ENCODE data around the gene GNG7. TPM values are rescaled to one million over a fixed set of nuclear protein-coding genes. Genes with fewer than 3 reads are reported as not detected.
"Not testable (repeated sequence)": the region's sequence is repeated elsewhere in the genome, so short reads cannot be mapped to it uniquely, and the experiment has no call there.

The GNG7 gene
- polyA plus RNA-seq, 6 donors from 2014 or later, result 49.1 to 72.0 (median 60.9) TPM

DNA sequence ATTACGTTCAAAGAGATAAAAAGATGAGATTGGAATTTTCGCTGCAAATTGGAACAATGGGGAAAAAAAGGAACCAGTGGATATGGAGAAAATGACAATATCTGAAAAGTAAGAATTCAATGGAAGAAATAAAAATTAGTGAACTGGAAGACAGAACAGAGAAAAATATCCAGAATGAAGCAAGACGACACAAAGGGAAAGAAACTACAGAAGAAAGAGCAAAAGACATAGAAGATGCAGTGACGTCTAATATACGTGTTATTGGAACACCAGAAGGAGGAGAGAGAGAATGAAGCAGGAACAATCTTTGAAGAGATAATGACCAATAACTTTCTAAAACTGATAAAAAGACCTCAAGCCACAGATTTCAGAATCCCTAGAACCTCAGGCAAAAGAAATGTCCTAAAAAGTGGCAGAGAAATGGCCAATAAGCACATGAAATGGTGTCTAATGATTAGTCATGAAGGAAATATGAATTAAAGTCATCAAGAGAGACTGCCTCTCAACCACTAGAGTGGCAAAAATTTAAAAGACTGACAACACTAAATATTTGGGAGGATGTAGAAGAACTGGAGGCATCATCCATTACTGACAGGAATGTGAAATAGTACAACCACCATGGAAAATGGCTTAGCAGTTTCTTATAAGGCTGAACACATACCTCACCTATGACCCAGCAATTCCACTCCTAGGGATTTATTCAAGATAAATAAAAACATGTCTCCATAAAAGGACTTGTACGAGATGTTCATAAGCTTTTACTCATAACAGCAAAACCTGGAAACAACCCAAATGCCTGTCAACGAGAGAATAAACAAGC is 170.0 kb downstream of the GNG7 start:
- H3K27ac Mint-ChIP-seq, result peak overlapping the region in 3 of 6 donors; percentile 52 to 79 (median 59)
- H3K27me3 Mint-ChIP-seq, result no peaks in the 10 kb centered on the region
- peaks cover 14 to 28% (median 26%) of the 10 kb centered on the region in 3 donors for H3K4me1 Mint-ChIP-seq
- DNase-seq (no peak), ATAC-seq (ENCODE audit: low read depth in 2 of 2) (no peak)
- peak overlapping the region in 1 of 8 donors; percentile 17 for H3K4me3 Mint-ChIP-seq
- H3K9me3 Mint-ChIP-seq, result peaks cover 0 to 7% (median 4%) of the 10 kb centered on the region in 7 donors
- H3K36me3 Mint-ChIP-seq, result peaks cover 8 to 22% of the 10 kb centered on the region in 2 donors

GRCh38 chr19:2529942-2530341 is 172.6 kb downstream of the GNG7 start:
- peaks cover 14 to 27% (median 17%) of the 10 kb centered on the region in 3 donors for H3K4me1 Mint-ChIP-seq
- peak overlapping the region in 1 of 6 donors; percentile 65 for H3K27ac Mint-ChIP-seq
- H3K27me3 Mint-ChIP-seq; DNase-seq; H3K4me3 Mint-ChIP-seq; ATAC-seq (ENCODE audit: low read depth in 2 of 2); H3K9me3 Mint-ChIP-seq: not testable (repeated sequence)
- peaks cover 8 to 16% of the 10 kb centered on the region in 2 donors for H3K36me3 Mint-ChIP-seq

GRCh38 chr19:2529473-2529918 is 173.0 kb downstream of the GNG7 start:
- no peak for ATAC-seq (ENCODE audit: low read depth in 2 of 2)
- Mint-ChIP-seq H3K27ac (peak overlapping the region in 2 of 6 donors; percentile 65 to 76), H3K9me3 (peaks cover 0 to 7% (median 3%) of the 10 kb centered on the region in 7 donors)

GRCh38 chr19:2528675-2529101 is 173.8 kb downstream of the GNG7 start:
- Mint-ChIP-seq H3K36me3 (peaks cover 7 to 8% of the 10 kb centered on the region in 2 donors), H3K4me1 (peaks cover 8 to 14% (median 13%) of the 10 kb centered on the region in 3 donors), H3K27me3 (no peaks in the 10 kb centered on the region), H3K4me3 (no peak overlapping the region), H3K9me3 (peaks cover 0 to 7% (median 2%) of the 10 kb centered on the region in 7 donors), H3K27ac (no peak overlapping the region)
- DNase-seq, result no peak
- no peak for ATAC-seq (ENCODE audit: low read depth in 2 of 2)

More at GRCh38 chr19:2529473-2529918, 173.0 kb downstream of the GNG7 start:
- H3K4me1 Mint-ChIP-seq, result peaks cover 12 to 23% (median 14%) of the 10 kb centered on the region in 3 donors
- no peak overlapping the region for H3K4me3 Mint-ChIP-seq
- no peak for DNase-seq
- H3K36me3 Mint-ChIP-seq, result peaks cover 8 to 12% of the 10 kb centered on the region in 2 donors
- H3K27me3 Mint-ChIP-seq, result no peaks in the 10 kb centered on the region

- H3K4me1 Mint-ChIP-seq, result peaks cover 9 to 11% (median 9%) of the 10 kb centered on the region in 3 donors
- no peak overlapping the region for H3K27ac Mint-ChIP-seq
- ATAC-seq (ENCODE audit: low read depth in 2 of 2) (no peak), DNase-seq (no peak)
- H3K9me3 Mint-ChIP-seq, result peaks cover 0 to 7% (median 2%) of the 10 kb centered on the region in 7 donors
- peaks cover 7 to 8% of the 10 kb centered on the region in 2 donors for H3K36me3 Mint-ChIP-seq
- no peak overlapping the region for H3K4me3 Mint-ChIP-seq
- no peaks in the 10 kb centered on the region for H3K27me3 Mint-ChIP-seq
Observed at GRCh38 chr19:2527686-2528085, 174.8 kb downstream of the GNG7 start.

DNA sequence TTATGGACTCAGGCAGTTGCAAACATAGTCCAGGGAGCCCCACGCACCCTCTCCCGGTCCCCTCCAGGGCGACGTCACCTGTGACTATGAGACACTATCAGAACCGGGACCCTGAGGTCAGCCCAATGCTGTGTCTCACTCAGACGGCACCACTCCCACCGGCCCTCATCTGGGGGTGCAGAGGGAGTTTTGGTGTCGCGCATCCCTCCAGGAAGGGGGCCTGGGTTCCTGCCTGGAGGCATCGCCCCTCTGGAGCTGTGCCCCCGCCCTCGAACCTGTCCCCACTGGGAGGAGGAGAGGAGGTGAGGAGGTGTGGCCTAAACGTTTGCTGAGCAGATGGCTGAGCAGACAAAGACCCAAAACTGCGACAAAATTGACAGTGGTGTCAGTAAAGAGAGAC is 175.3 kb downstream of the GNG7 start:
- Mint-ChIP-seq H3K4me3 (no peak overlapping the region), H3K36me3 (peaks cover 2 to 3% of the 10 kb centered on the region in 2 donors), H3K27ac (no peak overlapping the region), H3K4me1 (peaks cover 4 to 12% (median 6%) of the 10 kb centered on the region in 3 donors), H3K27me3 (no peaks in the 10 kb centered on the region), H3K9me3 (peaks cover 0 to 2% (median 1%) of the 10 kb centered on the region in 7 donors)
- DNase-seq (no peak), ATAC-seq (ENCODE audit: low read depth in 2 of 2) (no peak)

DNA sequence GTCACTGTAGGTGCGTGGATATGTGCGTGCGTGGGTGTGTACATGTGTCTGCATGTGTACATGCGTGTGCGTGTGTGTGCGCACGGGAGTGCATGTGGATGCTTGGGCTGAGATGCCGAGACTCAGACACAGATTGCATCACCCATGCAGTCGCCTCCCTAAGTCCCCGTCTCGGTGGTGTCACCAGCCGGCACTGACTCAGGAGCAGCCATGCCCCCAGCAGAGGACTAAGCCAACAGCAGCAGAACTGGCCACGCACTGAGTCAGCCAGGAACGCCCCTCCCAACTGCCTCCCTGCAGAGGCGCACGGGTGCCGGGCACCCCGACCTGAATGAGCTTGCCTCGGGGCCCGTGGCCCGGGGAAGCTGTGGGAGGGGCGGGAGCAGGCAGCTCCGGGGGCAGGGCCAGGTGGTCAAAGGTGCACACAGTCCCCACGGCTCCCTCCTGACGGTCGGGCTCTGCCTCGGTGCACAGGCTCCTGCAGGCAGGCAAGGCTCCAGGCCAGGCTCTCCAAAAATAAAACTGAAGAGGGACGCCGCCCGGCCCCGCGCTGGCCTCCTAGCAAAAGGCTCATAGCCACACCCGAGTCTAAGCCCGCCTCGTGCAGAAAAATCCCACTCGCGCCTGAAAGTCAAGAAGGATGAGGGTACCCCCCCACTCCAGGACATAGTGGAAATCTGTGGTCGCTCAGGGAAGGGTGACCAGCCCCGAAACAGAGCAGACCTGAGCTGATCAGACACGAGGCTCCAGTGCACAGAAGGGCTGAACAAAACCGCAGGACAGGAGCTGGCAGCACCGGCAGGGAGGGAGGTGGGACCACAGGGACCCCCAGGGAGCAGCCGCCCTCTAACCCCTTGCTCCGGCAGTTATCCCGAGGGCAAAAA is 177.4 kb downstream of the GNG7 start:
- DNase-seq (no peak), ATAC-seq (ENCODE audit: low read depth in 2 of 2) (no peak)
- no peaks in the 10 kb centered on the region for H3K9me3 Mint-ChIP-seq
- H3K4me1 Mint-ChIP-seq, result peaks cover 0 to 14% (median 4%) of the 10 kb centered on the region in 3 donors
- no peaks in the 10 kb centered on the region for H3K36me3 Mint-ChIP-seq
- no peak overlapping the region for H3K27ac Mint-ChIP-seq
- no peak overlapping the region for H3K4me3 Mint-ChIP-seq
- no peaks in the 10 kb centered on the region for H3K27me3 Mint-ChIP-seq

- no peak for DNase-seq
- Mint-ChIP-seq H3K9me3 (no peaks in the 10 kb centered on the region), H3K27me3 (no peaks in the 10 kb centered on the region), H3K4me1 (peaks cover 0 to 14% (median 4%) of the 10 kb centered on the region in 3 donors), H3K4me3 (no peak overlapping the region), H3K27ac (peak overlapping the region in 2 of 6 donors; percentile 4 to 20), H3K36me3 (no peaks in the 10 kb centered on the region)
- ATAC-seq (ENCODE audit: low read depth in 2 of 2), result no peak
Observed at GRCh38 chr19:2524361-2524839, 178.1 kb downstream of the GNG7 start.

DNA sequence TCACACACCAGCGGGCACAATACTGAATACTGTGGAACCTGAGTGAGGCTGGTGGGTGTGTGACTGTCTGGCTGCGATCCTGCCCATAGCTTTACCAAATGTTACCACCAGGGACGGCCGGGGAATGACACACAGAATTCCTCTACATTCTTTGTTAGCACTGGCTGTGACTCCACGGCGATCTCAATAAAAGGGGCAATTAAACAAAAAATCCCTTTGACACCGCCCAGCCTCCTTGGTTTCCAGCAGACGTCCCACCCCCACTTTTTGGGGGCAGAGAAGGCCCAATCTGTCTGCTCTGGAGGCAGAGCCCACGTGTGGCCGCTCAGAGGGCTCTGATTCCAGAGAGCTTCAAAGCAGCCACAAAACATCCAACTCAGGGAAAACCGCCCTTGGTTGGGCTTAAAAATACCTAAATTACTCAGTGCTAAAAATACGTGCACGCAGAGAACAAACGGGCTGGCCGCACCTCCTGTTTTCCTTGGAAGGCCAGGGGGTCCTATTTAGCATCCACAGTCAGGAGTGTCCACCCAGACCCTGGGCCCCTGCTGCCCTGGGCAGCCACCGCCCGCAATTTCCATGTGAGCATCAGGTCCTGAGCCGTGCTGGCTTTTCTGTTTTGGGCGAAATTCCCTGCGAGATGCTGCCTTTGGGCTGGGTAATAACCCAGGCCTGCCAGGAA is 178.7 kb downstream of the GNG7 start:
- ATAC-seq (ENCODE audit: low read depth in 2 of 2) (no peak), DNase-seq (no peak)
- Mint-ChIP-seq H3K9me3 (no peaks in the 10 kb centered on the region), H3K27me3 (no peaks in the 10 kb centered on the region), H3K4me3 (peak overlapping the region in 1 of 8 donors; percentile 3), H3K4me1 (peaks cover 0 to 14% (median 4%) of the 10 kb centered on the region in 3 donors), H3K36me3 (no peaks in the 10 kb centered on the region), H3K27ac (peak overlapping the region in 2 of 6 donors; percentile 11 to 20)

DNA sequence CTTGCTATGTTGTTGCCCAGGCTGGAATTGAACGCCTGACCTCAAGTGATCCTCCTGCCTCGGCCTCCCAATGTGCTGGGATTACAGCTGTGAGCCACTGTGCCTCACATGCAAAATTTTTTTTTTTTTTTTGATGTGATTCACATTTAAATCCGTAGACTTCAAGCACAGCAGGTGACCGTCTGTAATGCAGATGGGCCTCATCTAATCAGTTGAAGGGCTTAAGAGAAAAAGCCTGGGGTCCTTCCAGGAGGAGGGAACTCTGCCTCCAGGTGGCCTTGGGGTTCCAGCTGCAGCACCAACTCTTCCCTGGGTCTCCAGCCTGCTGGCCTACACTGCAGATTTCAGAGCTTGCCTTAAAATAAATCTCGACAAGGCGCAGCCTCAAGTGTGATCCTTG is 183.0 kb downstream of the GNG7 start:
- peaks cover 5 to 8% of the 10 kb centered on the region in 2 donors for H3K36me3 Mint-ChIP-seq
- H3K9me3 Mint-ChIP-seq, result no peaks in the 10 kb centered on the region
- H3K27me3 Mint-ChIP-seq, result no peaks in the 10 kb centered on the region
- H3K27ac Mint-ChIP-seq, result peak overlapping the region in 1 of 6 donors; percentile 33
- ATAC-seq (ENCODE audit: low read depth in 2 of 2) (no peak), DNase-seq (no peak)
- H3K4me3 Mint-ChIP-seq, result no peak overlapping the region
- peaks cover 0 to 15% (median 4%) of the 10 kb centered on the region in 3 donors for H3K4me1 Mint-ChIP-seq

DNA sequence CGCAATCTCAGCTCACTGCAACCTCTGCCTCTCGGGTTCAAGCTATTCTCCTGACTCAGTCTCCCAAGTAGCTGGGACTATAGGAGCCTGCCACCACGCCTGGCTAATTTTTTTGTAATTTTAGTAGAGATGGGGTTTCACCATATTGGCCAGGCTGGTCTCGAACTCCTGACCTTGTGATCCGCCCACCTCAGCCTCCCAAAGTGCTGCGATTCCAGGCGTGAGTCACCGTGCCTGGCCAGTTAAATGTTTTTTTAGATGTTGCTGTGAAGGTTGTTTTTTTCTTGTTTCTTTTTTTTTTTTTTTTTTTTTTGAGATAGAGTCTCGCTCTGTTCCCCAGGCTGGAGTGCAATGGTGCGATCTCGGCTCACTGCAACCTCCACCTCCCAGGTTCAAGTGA is 183.6 kb downstream of the GNG7 start:
- not testable (repeated sequence) for H3K27ac Mint-ChIP-seq; H3K27me3 Mint-ChIP-seq; H3K4me3 Mint-ChIP-seq; ATAC-seq (ENCODE audit: low read depth in 2 of 2); H3K9me3 Mint-ChIP-seq; H3K36me3 Mint-ChIP-seq; DNase-seq
- H3K4me1 Mint-ChIP-seq, result peaks cover 0 to 17% (median 0%) of the 10 kb centered on the region in 3 donors

GRCh38 chr19:2517881-2518601 is 184.5 kb downstream of the GNG7 start:
- no peak for ATAC-seq (ENCODE audit: low read depth in 2 of 2)

More at GRCh38 chr19:2517881-2518601, 184.5 kb downstream of the GNG7 start:
- no peaks in the 10 kb centered on the region for H3K27me3 Mint-ChIP-seq
- no peak overlapping the region for H3K27ac Mint-ChIP-seq
- H3K4me3 Mint-ChIP-seq, result no peak overlapping the region
- no peaks in the 10 kb centered on the region for H3K9me3 Mint-ChIP-seq
- peaks cover 0 to 11% (median 0%) of the 10 kb centered on the region in 3 donors for H3K4me1 Mint-ChIP-seq
- DNase-seq, result no peak
- H3K36me3 Mint-ChIP-seq, result peaks cover 7 to 9% of the 10 kb centered on the region in 2 donors
